ENCODE results near the gene GREB1.
A peak's percentile ranks its signal among the peaks of the same experiment; 100 is the strongest.

Gene GREB1

GRCh38 chr2:11685906-11686470 is 152.1 kb downstream of the GREB1 start:
- DNase-seq, result no peak

DNA sequence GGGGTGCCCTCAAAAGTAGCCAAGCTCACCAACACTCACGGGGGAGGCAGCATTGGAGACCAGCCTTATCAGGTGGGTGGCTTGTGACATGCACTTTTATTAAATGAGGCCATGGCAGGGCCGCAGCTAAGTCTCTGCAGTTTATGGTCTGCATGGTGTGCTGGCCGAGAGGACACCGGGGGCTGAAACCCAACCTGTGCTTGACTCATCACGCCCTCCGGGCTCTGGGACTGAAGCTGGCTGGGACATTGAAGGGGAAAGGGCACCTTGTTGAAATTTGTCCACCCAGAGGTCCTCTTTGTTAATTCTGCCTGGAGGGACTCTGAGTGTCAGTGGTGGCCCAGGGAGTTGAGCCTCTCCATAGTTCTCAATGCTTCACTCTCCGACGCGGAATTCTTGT is 153.9 kb downstream of the GREB1 start:
- DNase-seq, result no peak

- DNase-seq, result peak in 12 of 14 donors; percentile 21 to 76 (median 56)
Measured at GRCh38 chr2:11688222-11689069, 154.6 kb downstream of the GREB1 start.

- DNase-seq, result no peak
Measured at GRCh38 chr2:11691076-11691660, 157.3 kb downstream of the GREB1 start.
